HepG2 (cell line): ENCODE data around the gene MEDAG. TPM values are rescaled to one million over a fixed set of nuclear protein-coding genes. Genes with fewer than 3 reads are reported as not detected.

ENCODE experiments used
- ASH2L ChIP-seq: fragments of 300-600, 200-600 bp; sonication (generic); IDR thresholded peaks from 2 replicates; pipeline ENCODE4 v1.7.0; 2017; ENCODE audit warnings: low read depth, mild to moderate bottlenecking, moderate library complexity, mixed read lengths, low read length; ENCODE audit not compliant: insufficient read length
- CEBPB ChIP-seq: IDR thresholded peaks from 2 replicates; pipeline ENCODE4 v1.6.1; 2011; ENCODE audit warnings: low read depth, low read length, improper control_type of control experiment, borderline replicate concordance
- MED1 ChIP-seq: sonication (generic); formaldehyde crosslinking; IDR thresholded peaks from 2 replicates; pipeline ENCODE4 v1.4.0; 2020; ENCODE audit warnings: missing genetic modification reagents
- MIXL1 ChIP-seq: IDR thresholded peaks from 2 replicates; pipeline ENCODE4 v1.6.1; 2016
- NCOR1 ChIP-seq: fragments of 200-600 bp; sonication (generic); IDR thresholded peaks from 2 replicates; pipeline ENCODE4 v1.7.0; 2017; ENCODE audit warnings: antibody characterized with exemption, low read length, borderline replicate concordance
- SIX4 ChIP-seq: sonication (generic); formaldehyde crosslinking; IDR thresholded peaks from 2 replicates; pipeline ENCODE4 v1.4.0; 2020; ENCODE audit warnings: missing genetic modification reagents
- SMARCC2 ChIP-seq: fragments of 450-650 bp; IDR thresholded peaks from 2 replicates; pipeline ENCODE4 v1.6.1; 2017; ENCODE audit warnings: antibody characterized with exemption, mild to moderate bottlenecking
- TMF1 ChIP-seq: sonication (generic); formaldehyde crosslinking; IDR thresholded peaks from 2 replicates; pipeline ENCODE4 v1.8.1; 2022; ENCODE audit warnings: low read depth, missing genetic modification reagents
- ZEB1 ChIP-seq: IDR thresholded peaks from 2 replicates; pipeline ENCODE4 v1.6.1; 2012; ENCODE audit warnings: mild to moderate bottlenecking, low read depth, inconsistent platforms; ENCODE audit not compliant: insufficient replicate concordance
- ZFY ChIP-seq: sonication (generic); formaldehyde crosslinking; IDR thresholded peaks from 2 replicates; pipeline ENCODE4 v1.4.0; 2020; ENCODE audit warnings: missing genetic modification reagents
- ZNF121 ChIP-seq: sonication (generic); formaldehyde crosslinking; IDR thresholded peaks from 2 replicates; pipeline ENCODE4 v1.5.0; 2020; ENCODE audit warnings: mild to moderate bottlenecking, missing genetic modification reagents
- ZNF17 ChIP-seq: sonication (generic); formaldehyde crosslinking; IDR thresholded peaks from 2 replicates; pipeline ENCODE4 v1.5.0; 2020; ENCODE audit warnings: mild to moderate bottlenecking, missing genetic modification reagents
- ZNF260 ChIP-seq: sonication (generic); formaldehyde crosslinking; IDR thresholded peaks from 2 replicates; pipeline ENCODE4 v1.4.0; 2020; ENCODE audit warnings: missing genetic modification reagents, low read depth, mild to moderate bottlenecking, borderline replicate concordance
- ZNF329 ChIP-seq: sonication (generic); formaldehyde crosslinking; IDR thresholded peaks from 2 replicates; pipeline ENCODE4 v1.9.0; 2021; ENCODE audit warnings: low read depth, mild to moderate bottlenecking, missing genetic modification reagents
- ZNF33A ChIP-seq: sonication (generic); formaldehyde crosslinking; IDR thresholded peaks from 2 replicates; pipeline ENCODE4 v1.5.1; 2020; ENCODE audit warnings: missing genetic modification reagents, mild to moderate bottlenecking, moderate library complexity, borderline replicate concordance
- ZNF558 ChIP-seq: sonication (generic); formaldehyde crosslinking; IDR thresholded peaks from 2 replicates; pipeline ENCODE4 v1.9.0; 2022; ENCODE audit warnings: mild to moderate bottlenecking, missing genetic modification reagents, borderline replicate concordance
- ZNF589 ChIP-seq: sonication (generic); formaldehyde crosslinking; conservative IDR thresholded peaks from 2 replicates; pipeline ENCODE4 v1.8.0; 2022; ENCODE audit warnings: mild to moderate bottlenecking, moderate library complexity, missing genetic modification reagents
- polyA plus RNA-seq, 8 experiments: library from polyadenylated mRNA; depleted of rRNA in 3 of 8; stranded (reverse) in 7 of 8; unstranded in 1 of 8; fragments of >200 nt; fragmentation: Illumina TruSeq in 4 of 8; extraction: Trizol in 4 of 8; gene quantifications; 2 replicates each; pipeline versions ENCODE4 v1.2.1 to v1.2.3, GENCODE V29; 2011 to 2016; ENCODE audit warnings: low read depth in 4 of 8, missing spikeins in 1 of 8, mixed read lengths in 1 of 8; ENCODE audit not compliant: insufficient read depth in 1 of 8
- total RNA-seq, 5 experiments: library from RNA; depleted of rRNA; stranded (reverse); fragments of >200 nt; fragmentation: Illumina TruSeq; extraction: Trizol; gene quantifications; 2 replicates each; pipeline ENCODE4 v1.2.3, GENCODE V29; 2016; ENCODE audit warnings: low read depth in 1 of 5
- TF ChIP-seq, protein P1 (sequence below): sonication (generic); formaldehyde crosslinking; IDR thresholded peaks from 2 replicates; pipeline ENCODE4 v1.8.0; 2022; ENCODE audit warnings: mild to moderate bottlenecking, missing genetic modification reagents, borderline replicate concordance
- TF ChIP-seq, protein P2 (sequence below): fragments of 450-650 bp; IDR thresholded peaks from 2 replicates; pipeline ENCODE4 v1.6.1; 2017
- TF ChIP-seq, protein P3 (sequence below): sonication (generic); formaldehyde crosslinking; IDR thresholded peaks from 2 replicates; pipeline ENCODE4 v1.4.0; 2020; ENCODE audit warnings: missing genetic modification reagents, borderline replicate concordance
- TF ChIP-seq, protein P4 (sequence below): IDR thresholded peaks from 2 replicates; pipeline ENCODE4 v1.6.1; 2016; ENCODE audit warnings: low read depth
- TF ChIP-seq, protein P5 (sequence below): IDR thresholded peaks from 2 replicates; pipeline ENCODE4 v1.6.1; 2016; ENCODE audit warnings: control low read depth

Gene MEDAG
- total and polyA plus RNA-seq, 2 of the 13 experiments (the other 11 are each of a cell fraction or from before 2014, with no cell fraction given), result not detected

DNA sequence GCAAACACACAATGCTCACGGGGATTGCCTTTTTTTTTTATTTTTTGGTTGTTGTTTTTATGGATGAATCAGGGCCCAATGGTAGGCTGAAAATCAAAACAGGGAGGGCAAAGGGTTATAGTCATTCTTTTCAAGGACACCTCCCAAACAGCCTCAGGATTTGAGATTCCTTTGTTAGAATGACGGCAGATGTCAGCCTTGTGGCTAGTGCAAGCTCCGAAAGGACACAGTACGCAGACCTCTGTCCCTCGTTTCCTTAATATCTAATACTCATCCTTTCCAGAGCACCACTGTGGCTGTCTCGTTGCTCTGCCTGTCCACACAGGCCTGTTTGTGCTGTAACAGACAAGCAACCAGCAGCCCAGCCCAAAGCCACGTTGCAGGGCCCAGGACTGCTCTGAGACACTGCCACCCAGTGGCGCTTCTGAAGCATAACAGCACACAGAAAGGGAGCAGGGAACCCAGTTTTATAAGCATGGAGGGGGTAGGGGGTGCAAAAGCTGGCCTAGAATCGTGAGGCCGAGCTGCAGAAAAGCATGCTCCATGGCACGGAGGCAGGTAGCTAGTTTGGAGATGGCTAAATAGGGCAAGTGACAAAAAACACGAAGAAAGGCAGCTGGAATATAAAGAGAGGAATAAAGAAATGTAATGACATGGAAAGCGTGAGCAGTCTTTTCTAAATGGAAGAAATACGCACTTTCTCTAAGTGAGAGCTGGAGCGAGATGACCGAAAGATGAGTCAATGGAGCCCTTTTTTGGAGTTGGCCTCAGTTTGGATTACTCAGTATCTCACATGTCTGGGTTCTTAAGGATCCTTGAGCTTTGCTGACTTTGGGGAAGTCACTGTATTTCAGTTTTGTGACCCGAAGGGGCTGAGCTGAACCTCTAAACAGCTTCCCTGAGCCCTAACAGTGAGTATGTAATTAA, 40.7 kb upstream of the MEDAG start (continued):
- TF ChIP-seq ZEB1 (no peak), MED1 (CRISPR knock-in tag) (peak; percentile 66), ZNF17 (CRISPR knock-in tag) (no peak), MIXL1 (no peak), ZNF260 (no peak), ZFY (CRISPR knock-in tag) (peak; percentile 59), NCOR1 (no peak), ZNF589 (CRISPR knock-in tag) (no peak), CEBPB (no peak), ZNF33A (CRISPR knock-in tag) (no peak), ASH2L (peak; percentile 33), TMF1 (no peak), ZNF329 (no peak), ZNF558 (CRISPR knock-in tag) (no peak), SMARCC2 (no peak), ZNF121 (CRISPR knock-in tag) (peak; percentile 33; the same call in 1 of the 2 replicates), SIX4 (CRISPR knock-in tag) (no peak)
- TF ChIP-seq, protein P1, sequence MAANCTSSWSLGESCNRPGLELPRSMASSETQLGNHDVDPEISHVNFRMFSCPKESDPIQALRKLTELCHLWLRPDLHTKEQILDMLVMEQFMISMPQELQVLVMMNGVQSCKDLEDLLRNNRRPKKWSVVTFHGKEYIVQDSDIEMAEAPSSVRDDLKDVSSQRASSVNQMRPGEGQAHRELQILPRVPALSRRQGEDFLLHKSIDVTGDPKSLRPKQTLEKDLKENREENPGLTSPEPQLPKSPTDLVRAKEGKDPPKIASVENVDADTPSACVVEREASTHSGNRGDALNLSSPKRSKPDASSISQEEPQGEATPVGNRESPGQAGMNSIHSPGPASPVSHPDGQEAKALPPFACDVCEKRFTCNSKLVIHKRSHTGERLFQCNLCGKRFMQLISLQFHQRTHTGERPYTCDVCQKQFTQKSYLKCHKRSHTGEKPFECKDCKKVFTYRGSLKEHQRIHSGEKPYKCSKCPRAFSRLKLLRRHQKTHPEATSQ, result no peak
- TF ChIP-seq, protein P2, sequence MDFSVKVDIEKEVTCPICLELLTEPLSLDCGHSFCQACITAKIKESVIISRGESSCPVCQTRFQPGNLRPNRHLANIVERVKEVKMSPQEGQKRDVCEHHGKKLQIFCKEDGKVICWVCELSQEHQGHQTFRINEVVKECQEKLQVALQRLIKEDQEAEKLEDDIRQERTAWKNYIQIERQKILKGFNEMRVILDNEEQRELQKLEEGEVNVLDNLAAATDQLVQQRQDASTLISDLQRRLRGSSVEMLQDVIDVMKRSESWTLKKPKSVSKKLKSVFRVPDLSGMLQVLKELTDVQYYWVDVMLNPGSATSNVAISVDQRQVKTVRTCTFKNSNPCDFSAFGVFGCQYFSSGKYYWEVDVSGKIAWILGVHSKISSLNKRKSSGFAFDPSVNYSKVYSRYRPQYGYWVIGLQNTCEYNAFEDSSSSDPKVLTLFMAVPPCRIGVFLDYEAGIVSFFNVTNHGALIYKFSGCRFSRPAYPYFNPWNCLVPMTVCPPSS, result no peak
- TF ChIP-seq, protein P3, sequence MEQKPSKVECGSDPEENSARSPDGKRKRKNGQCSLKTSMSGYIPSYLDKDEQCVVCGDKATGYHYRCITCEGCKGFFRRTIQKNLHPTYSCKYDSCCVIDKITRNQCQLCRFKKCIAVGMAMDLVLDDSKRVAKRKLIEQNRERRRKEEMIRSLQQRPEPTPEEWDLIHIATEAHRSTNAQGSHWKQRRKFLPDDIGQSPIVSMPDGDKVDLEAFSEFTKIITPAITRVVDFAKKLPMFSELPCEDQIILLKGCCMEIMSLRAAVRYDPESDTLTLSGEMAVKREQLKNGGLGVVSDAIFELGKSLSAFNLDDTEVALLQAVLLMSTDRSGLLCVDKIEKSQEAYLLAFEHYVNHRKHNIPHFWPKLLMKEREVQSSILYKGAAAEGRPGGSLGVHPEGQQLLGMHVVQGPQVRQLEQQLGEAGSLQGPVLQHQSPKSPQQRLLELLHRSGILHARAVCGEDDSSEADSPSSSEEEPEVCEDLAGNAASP (CRISPR knock-in tag), result 0 out of 2 replicates have a peak, but pooled peaks have one; percentile 52
- TF ChIP-seq, protein P4, sequence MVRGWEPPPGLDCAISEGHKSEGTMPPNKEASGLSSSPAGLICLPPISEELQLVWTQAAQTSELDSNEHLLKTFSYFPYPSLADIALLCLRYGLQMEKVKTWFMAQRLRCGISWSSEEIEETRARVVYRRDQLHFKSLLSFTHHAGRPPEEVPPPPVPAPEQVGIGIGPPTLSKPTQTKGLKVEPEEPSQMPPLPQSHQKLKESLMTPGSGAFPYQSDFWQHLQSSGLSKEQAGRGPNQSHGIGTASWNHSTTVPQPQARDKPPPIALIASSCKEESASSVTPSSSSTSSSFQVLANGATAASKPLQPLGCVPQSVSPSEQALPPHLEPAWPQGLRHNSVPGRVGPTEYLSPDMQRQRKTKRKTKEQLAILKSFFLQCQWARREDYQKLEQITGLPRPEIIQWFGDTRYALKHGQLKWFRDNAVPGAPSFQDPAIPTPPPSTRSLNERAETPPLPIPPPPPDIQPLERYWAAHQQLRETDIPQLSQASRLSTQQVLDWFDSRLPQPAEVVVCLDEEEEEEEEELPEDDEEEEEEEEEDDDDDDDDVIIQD (CRISPR knock-in tag), result no peak
- TF ChIP-seq, protein P5, sequence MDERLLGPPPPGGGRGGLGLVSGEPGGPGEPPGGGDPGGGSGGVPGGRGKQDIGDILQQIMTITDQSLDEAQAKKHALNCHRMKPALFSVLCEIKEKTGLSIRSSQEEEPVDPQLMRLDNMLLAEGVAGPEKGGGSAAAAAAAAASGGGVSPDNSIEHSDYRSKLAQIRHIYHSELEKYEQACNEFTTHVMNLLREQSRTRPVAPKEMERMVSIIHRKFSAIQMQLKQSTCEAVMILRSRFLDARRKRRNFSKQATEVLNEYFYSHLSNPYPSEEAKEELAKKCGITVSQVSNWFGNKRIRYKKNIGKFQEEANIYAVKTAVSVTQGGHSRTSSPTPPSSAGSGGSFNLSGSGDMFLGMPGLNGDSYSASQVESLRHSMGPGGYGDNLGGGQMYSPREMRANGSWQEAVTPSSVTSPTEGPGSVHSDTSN (CRISPR knock-in tag), result no peak
